HG03025 (cell line): ENCODE results near the gene SLC9A7.

Experiments used
- ATAC-seq: cut with Tn5 transposase; IDR thresholded peaks from one replicate; pipeline ENCODE4 v1.9.1; 2021; ENCODE audit warnings: mild to moderate bottlenecking, moderate library complexity; ENCODE audit not compliant: unreplicated experiment, low FRiP score

SLC9A7 gene

GRCh38 chrX:46662188-46662958 is 96.5 kb downstream of the SLC9A7 start:
- no peak for ATAC-seq

- no peak for ATAC-seq
These were observed 105.4 kb downstream of the SLC9A7 start for GRCh38 chrX:46653482-46653881.

GRCh38 chrX:46649421-46650260 is 109.3 kb downstream of the SLC9A7 start:
- ATAC-seq, result no peak

GRCh38 chrX:46648660-46649059 is 110.3 kb downstream of the SLC9A7 start:
- no peak for ATAC-seq

- no peak for ATAC-seq
These were observed 111.7 kb downstream of the SLC9A7 start for GRCh38 chrX:46647251-46647650.

- no peak for ATAC-seq
These were observed 113.3 kb downstream of the SLC9A7 start for GRCh38 chrX:46645614-46646013.

- ATAC-seq, result no peak
These were observed 115.3 kb downstream of the SLC9A7 start for GRCh38 chrX:46643636-46644035.

- ATAC-seq, result no peak
These were observed 116.8 kb downstream of the SLC9A7 start for GRCh38 chrX:46642145-46642544.

GRCh38 chrX:46637938-46638337 is 121.0 kb downstream of the SLC9A7 start:
- ATAC-seq, result no peak

- no peak for ATAC-seq
These were observed 122.7 kb downstream of the SLC9A7 start for GRCh38 chrX:46636223-46636622.

- ATAC-seq, result no peak
These were observed 123.7 kb downstream of the SLC9A7 start for GRCh38 chrX:46635186-46635585.

- no peak for ATAC-seq
These were observed 124.3 kb downstream of the SLC9A7 start for GRCh38 chrX:46634577-46634976.

- no peak for ATAC-seq
These were observed 128.8 kb downstream of the SLC9A7 start for GRCh38 chrX:46630141-46630540.

- ATAC-seq, result peak; percentile 73
These were observed 130.2 kb downstream of the SLC9A7 start for GRCh38 chrX:46628460-46629371.

- peak; percentile 2 for ATAC-seq
These were observed 131.1 kb downstream of the SLC9A7 start for GRCh38 chrX:46627711-46628419.

- no peak for ATAC-seq
These were observed 131.9 kb downstream of the SLC9A7 start for GRCh38 chrX:46627062-46627461.

GRCh38 chrX:46626566-46626965 is 132.4 kb downstream of the SLC9A7 start:
- no peak for ATAC-seq

- no peak for ATAC-seq
These were observed 134.7 kb downstream of the SLC9A7 start for GRCh38 chrX:46624090-46624786.

- no peak for ATAC-seq
These were observed 137.3 kb downstream of the SLC9A7 start for GRCh38 chrX:46621572-46621971.
